GM21360 (cell line): ENCODE measurements around the gene SIRT5.

Experiments
- ATAC-seq: cut with Tn5 transposase; IDR thresholded peaks from one replicate; pipeline ENCODE4 v1.9.1; 2021; ENCODE audit warnings: mild to moderate bottlenecking, moderate library complexity; ENCODE audit not compliant: unreplicated experiment

Gene SIRT5

GRCh38 chr6:13629459-13630116 lies 55.2 kb downstream of the SIRT5 start:
- ATAC-seq, result no peak

- no peak for ATAC-seq
Observed at GRCh38 chr6:13630499-13630898, 56.1 kb downstream of the SIRT5 start.

DNA sequence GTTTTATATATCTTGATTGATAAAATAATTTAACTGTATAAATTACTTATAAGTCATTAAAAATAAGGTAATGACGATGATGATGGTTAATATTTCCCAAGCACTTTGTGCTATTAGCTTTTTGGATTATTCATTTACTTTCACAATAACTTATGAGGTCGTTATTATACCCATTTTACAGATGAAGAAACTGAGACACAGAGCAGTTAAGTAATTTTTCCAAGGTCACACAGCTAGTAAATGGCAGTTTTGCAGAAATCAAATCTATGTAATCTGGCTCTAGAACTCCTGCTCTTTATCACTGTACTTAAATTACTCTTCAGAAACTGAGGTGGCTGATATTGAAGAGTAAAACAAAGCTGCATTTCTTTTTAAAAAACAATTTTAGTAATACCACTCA lies 58.9 kb downstream of the SIRT5 start:
- no peak for ATAC-seq

GRCh38 chr6:13635948-13636658 lies 61.7 kb downstream of the SIRT5 start:
- ATAC-seq, result no peak

DNA sequence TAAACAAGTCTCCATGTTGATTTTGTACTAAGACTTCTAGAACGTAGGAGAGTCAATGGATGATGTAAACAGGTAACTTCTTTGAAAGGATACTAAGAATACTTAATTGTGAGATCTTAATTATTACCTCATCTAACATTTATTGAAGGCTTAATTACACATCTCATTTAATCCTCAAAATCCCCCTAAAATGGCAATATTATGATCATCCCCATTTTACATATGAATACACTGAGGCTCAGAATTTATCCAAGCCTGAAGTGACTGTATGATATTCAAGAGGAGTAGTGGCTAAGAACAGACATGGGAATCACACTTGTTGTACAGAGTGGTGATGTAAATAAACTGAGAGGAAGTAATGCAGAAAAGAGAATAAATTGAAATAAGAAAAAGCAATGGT lies 63.6 kb downstream of the SIRT5 start:
- no peak for ATAC-seq

DNA sequence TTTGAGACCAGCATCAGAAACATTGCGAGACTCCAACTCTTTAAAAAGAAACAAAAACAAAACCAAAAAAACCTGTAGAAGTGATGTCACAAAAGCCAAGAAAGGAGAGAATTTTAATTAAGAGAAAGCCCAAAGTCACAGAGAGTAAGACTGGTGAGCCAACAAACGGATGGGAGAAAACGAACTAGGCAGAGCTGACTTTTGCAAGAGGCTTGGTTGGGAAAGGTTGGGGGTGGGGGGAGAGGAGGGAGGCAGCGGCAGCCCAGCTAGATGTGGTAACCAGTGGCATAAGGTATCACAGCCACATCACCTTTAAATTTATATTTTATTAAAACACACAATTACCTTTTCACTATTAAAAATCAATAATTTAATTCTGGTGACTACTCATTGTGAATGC lies 64.2 kb downstream of the SIRT5 start:
- no peak for ATAC-seq

DNA sequence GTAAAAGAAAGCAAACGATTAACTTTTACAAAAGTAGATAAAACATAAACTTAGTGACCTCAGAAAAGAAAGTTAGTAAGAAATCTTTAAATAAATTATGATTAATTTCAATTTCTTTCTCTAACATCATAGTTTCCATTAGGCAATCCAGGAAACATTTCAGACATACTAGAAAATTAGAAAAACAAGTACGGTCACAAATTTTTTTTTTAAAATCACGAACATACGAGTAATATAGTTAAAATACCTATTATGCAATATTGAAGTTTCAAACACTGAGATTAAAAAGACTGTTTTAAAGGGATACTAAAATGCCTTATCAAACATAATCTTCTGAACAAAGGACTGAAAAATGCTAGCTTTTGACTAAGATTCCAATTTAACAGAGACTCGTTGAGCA lies 66.9 kb downstream of the SIRT5 start:
- no peak for ATAC-seq

DNA sequence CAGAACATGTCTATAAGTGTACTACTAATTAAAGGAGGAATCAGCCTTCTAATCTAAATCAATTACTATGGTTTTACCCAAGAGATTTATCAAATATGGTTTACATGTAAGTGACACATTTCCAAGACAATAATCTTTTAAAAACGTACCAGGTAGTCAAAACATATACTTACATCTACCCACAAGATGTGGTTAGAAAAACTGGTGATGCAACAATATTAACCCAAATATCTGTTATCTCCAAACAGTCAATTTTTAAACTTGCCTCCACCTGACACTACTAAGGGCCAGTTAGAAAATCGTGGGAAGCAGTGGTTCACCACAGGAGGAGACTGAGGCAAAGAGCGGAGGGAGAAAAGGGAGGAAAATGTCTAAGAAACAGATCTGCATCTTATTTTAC lies 68.7 kb downstream of the SIRT5 start:
- ATAC-seq, result no peak

DNA sequence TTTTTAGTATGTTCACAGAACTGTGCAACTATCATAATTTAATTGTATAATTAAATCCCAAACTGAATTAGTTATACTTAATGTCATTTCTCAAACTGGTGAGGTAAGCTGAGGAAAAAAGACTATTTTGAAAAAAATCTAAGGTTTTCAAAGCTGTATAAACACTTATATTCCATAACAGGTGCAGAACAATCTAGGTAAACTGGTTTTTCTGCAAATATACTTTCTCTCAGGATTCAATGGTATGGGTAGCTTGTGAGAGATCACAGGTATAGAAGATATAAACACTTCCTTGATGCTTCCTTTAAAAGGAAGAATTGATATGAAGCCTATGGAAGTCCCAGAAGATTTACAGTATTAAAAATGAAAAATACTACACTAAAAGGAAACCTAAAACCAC lies 74.4 kb downstream of the SIRT5 start:
- ATAC-seq, result no peak

DNA sequence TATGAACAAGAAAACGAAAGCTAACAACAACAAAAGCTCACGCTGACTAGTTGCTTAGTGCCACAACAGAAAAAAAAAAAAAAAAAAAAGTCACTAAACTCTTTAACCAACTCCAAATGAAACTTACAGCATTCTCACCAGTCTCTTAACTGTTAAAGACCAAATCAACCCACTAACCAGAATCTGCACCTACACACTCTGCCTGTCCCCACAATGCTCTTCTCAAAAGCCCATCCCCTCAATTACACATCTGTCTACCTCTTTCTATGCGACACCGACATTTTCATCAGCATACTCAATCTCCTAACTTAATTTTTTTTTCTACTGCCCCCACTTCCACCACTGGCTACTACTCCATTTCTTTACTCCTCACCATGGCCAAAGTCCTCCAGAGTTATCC lies 75.0 kb downstream of the SIRT5 start:
- ATAC-seq, result no peak

GRCh38 chr6:13653296-13653695 lies 78.9 kb downstream of the SIRT5 start:
- no peak for ATAC-seq

- no peak for ATAC-seq
Observed at GRCh38 chr6:13654496-13654895, 80.1 kb downstream of the SIRT5 start.

DNA sequence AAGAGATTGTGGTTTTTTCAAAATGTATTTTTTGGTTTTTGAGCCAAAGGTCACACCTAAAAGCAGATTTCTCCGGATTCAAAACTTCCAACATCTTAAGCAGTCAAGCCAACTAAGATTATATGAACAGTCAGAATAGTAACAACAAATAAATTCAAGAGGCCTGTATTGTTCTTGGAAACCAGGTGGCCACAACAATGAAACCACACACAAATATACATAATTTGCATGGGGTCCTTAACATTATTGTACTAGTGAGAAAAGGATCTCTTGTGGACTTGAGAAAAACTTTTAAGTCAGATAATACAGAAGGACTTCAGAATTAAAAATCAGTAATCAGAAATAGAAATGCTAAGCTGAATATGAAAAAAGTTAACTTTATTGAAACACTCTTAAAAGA lies 81.3 kb downstream of the SIRT5 start:
- ATAC-seq, result no peak

DNA sequence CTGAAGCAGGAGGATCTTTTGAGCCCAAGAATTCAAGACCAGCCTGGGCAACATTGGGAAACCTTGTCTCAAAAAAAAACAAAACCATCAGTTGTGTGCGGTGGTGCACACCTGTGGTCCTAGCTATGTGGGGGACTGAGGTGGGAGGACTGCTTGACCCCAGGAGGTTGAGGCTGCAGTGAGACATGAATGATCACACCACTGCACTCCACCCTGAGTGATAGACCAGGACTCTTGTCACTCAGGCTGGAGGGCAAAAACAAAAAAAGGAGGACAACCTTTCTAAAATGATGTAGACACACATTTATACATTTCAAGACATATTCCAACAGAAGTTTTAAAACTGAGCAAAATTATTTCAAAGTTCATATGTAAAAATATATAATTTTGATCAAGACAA lies 85.9 kb downstream of the SIRT5 start:
- ATAC-seq, result no peak

DNA sequence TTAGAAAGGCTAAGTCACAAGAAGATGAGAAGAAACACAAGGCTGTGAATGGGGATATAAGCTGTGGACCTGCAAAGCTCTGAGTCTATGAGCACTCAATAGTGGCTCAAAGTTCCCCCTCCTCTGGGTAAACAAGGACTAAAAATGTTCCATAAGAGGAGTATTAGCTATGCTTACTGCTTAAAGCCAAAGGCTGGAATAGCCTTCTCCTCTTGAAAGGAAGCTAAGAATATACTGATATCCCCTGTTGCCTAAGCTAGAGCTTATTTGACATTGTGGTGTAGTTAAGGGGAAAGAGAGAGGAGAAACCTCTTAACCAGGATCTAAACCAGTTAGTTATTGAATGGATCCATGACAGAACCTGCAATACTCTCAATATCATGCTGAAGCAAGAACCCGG lies 86.5 kb downstream of the SIRT5 start:
- ATAC-seq, result no peak

- no peak for ATAC-seq
Observed at GRCh38 chr6:13661647-13662046, 87.2 kb downstream of the SIRT5 start.

GRCh38 chr6:13662651-13663334 lies 88.4 kb downstream of the SIRT5 start:
- ATAC-seq, result no peak

- no peak for ATAC-seq
Observed at GRCh38 chr6:13663986-13664385, 89.6 kb downstream of the SIRT5 start.
